SU-DHL-6 (cell line): ENCODE data around the gene KRTAP6-1.

Experiments
- CTCF ChIP-seq: fragments of 200-600 bp; sonication (generic); IDR thresholded peaks from one replicate; pipeline ENCODE4 v1.5.1; 2017; ENCODE audit warnings: antibody characterized with exemption, mild to moderate bottlenecking, low read length, moderate library complexity; ENCODE audit not compliant: insufficient read depth, poor library complexity, severe bottlenecking
- EZH2phosphoT487 ChIP-seq: fragments of 200-600 bp; sonication (generic), shearing (Covaris generic); conservative IDR thresholded peaks from 2 replicates; pipeline ENCODE4 v1.6.1; 2018; ENCODE audit warnings: mild to moderate bottlenecking, antibody characterized with exemption, low read length, moderate library complexity, mixed read lengths

GRCh38 chr21:30646904-30647414 is 33.2 kb upstream of the KRTAP6-1 start:
- no peak for TF ChIP-seq CTCF
- TF ChIP-seq EZH2phosphoT487: no peak
